NCI-H748 treated with DMSO at 0.1 percent for 48 hours (cell line): ENCODE results near the gene OSBPL2.

Source experiments
- DNase-seq: peaks from one replicate; lab custom pipeline; 2025; lab: John Stamatoyannopoulos, UW

OSBPL2 gene

GRCh38 chr20:62237801-62238568 lies at the start of gene OSBPL2:
TSS of gene OSBPL2 (plus strand) at chr20:62238521. CDS start at chr20:62256185, 17,664 bp downstream.
- DNase-seq, result peak; percentile 91

GRCh38 chr20:62190639-62191411 lies 47.5 kb upstream of the OSBPL2 start:
- no peak for DNase-seq

GRCh38 chr20:62191781-62192559 lies 46.4 kb upstream of the OSBPL2 start:
- no peak for DNase-seq

- DNase-seq, result no peak
Observed at GRCh38 chr20:62192635-62193034, 45.7 kb upstream of the OSBPL2 start.

- DNase-seq, result no peak
Observed at GRCh38 chr20:62193079-62194025, 45.0 kb upstream of the OSBPL2 start.

- no peak for DNase-seq
Observed at GRCh38 chr20:62195075-62195405, 43.3 kb upstream of the OSBPL2 start.

GRCh38 chr20:62195736-62196135 lies 42.6 kb upstream of the OSBPL2 start:
- no peak for DNase-seq

- DNase-seq, result no peak
Observed at GRCh38 chr20:62196286-62196685, 42.0 kb upstream of the OSBPL2 start.

- no peak for DNase-seq
Observed at GRCh38 chr20:62197311-62197710, 41.0 kb upstream of the OSBPL2 start.

GRCh38 chr20:62197801-62198200 lies 40.5 kb upstream of the OSBPL2 start:
- no peak for DNase-seq

GRCh38 chr20:62198496-62198895 lies 39.8 kb upstream of the OSBPL2 start:
- DNase-seq, result no peak

GRCh38 chr20:62198931-62199330 lies 39.4 kb upstream of the OSBPL2 start:
- no peak for DNase-seq

- no peak for DNase-seq
Observed at GRCh38 chr20:62200491-62201172, 37.7 kb upstream of the OSBPL2 start.

GRCh38 chr20:62201173-62202082 lies 36.9 kb upstream of the OSBPL2 start:
- DNase-seq, result no peak

- no peak for DNase-seq
Observed at GRCh38 chr20:62202083-62202395, 36.3 kb upstream of the OSBPL2 start.

GRCh38 chr20:62202676-62203377 lies 35.5 kb upstream of the OSBPL2 start:
- DNase-seq, result no peak

- no peak for DNase-seq
Observed at GRCh38 chr20:62203378-62204030, 34.8 kb upstream of the OSBPL2 start.

GRCh38 chr20:62205618-62206387 lies 32.5 kb upstream of the OSBPL2 start:
- DNase-seq, result no peak
